Vagina (tissue), 2 donors: ENCODE data around the gene COL6A1. TPM values are rescaled to one million over a fixed set of nuclear protein-coding genes. Genes with fewer than 3 reads are reported as not detected.
A peak's percentile ranks its signal among the peaks of the same experiment; 100 is the strongest.

ENCODE experiments used
- DNase-seq, 2 donors: peaks; one replicate each; pipeline ENCODE4 v3.0.0-alpha.2; 2017; ENCODE audit errors: extremely low spot score in 2 of 2
- H3K27ac ChIP-seq: fragments of 200-600 bp; sonication (generic); one replicate; pipeline ENCODE4 v1.5.1; 2019
- H3K27me3 ChIP-seq: fragments of 200-600 bp; sonication (generic); one replicate; pipeline ENCODE4 v1.5.1; 2019
- H3K36me3 ChIP-seq, 2 donors: fragments of 200-600 bp; sonication (generic); one replicate each; pipeline ENCODE4 v1.5.1; 2017 to 2019
- H3K4me1 ChIP-seq: fragments of 200-600 bp; sonication (generic); one replicate; pipeline ENCODE4 v1.5.1; 2019
- H3K4me3 ChIP-seq, 2 donors: fragments of 200-600 bp; sonication (generic); 1 replicate in 1 of 2; 2 replicates in 1 of 2; pipeline ENCODE4 v1.5.1; 2016 to 2019
- H3K9me3 ChIP-seq: fragments of 200-600 bp; sonication (generic); one replicate; pipeline ENCODE4 v1.5.1; 2019
- POLR2A ChIP-seq, 2 donors: fragments of 450-650 bp; IDR thresholded peaks; one replicate each; pipeline ENCODE4 v1.6.1; 2017; ENCODE audit warnings: antibody characterized with exemption in 2 of 2, mild to moderate bottlenecking in 2 of 2, moderate library complexity in 2 of 2
- POLR2AphosphoS5 ChIP-seq, 2 donors: sonication (generic); formaldehyde crosslinking; IDR thresholded peaks; one replicate each; pipeline ENCODE4 v1.9.0; 2017; ENCODE audit warnings: antibody characterized with exemption in 2 of 2, mild to moderate bottlenecking in 2 of 2, low read depth in 1 of 2; ENCODE audit not compliant: insufficient read depth in 1 of 2
- intact Hi-C: fragments of 100-400 bp; cut with DNase I; formaldehyde crosslinking; loops from one replicate; pipeline ENCODE4 v1.15.1; 2023
- total RNA-seq: library from RNA; depleted of rRNA; stranded (reverse); fragments of >200 nt; gene quantifications from one replicate; pipeline ENCODE4 v1.2.3, GENCODE V29; 2016
- TF ChIP-seq, protein P1 (sequence below), 3 experiments: fragments of 450-650 bp in 2 of 3; fragments of 200-600 bp in 1 of 3; sonication (generic) in 1 of 3; IDR thresholded peaks; one replicate each; pipeline ENCODE4 v1.5.1; 2017 to 2019; ENCODE audit warnings: antibody characterized with exemption in 3 of 3, mild to moderate bottlenecking in 2 of 3, moderate library complexity in 2 of 3

COL6A1 gene
- total RNA-seq, 1 donor from 2014 or later, result 520 TPM

DNA sequence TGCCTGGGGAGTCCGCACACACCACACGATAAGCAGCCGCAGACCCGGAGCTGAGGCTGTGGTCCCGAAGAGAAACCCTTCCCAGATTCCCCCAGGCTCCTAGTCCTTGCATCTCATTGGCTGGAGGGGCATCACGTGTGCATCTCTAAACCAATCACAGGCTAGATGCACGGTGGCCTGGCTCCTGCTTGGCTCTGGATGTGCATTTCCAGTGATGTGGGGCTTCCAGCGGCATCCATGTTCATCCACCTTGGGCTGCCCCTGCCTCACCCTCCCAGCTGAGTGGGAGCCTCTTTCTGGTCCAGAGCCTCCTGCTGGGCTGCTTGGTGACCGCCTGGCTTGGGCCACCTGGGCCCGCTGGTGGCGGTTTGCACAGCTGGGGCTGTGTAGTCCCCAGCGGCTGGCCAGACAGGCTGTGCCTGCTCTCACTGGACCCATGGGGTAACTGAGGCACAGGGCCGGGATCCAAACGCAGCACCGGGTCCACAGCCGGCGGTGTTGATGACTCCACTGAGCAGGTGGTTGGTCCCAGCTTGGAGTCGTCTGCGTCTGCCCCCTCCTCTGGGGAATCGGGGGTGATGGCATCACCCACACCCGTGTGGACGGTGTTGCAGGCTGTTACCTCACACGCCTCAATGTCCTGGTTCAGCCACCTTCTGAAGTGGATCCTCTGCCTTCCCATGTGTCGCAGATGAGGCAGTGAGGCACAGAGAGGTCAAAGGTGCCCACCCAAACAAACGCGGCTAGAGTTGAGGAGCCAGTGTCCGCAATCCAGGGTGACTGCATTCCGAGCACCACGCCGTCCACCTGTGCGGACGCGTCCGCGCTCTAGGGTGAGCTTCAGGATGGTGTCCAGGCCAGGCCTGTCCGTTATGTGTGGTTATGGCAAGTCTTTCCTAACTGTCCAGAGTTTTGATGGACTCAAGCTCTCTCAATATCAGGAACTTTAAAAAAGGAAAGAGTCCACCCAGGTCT lies 41.3 kb downstream of the COL6A1 start:
- intact Hi-C loops, result no loop called here
- DNase-seq, result peak in 1 of 2 donors; percentile 82
- no peaks in the 10 kb centered on the region for H3K9me3 ChIP-seq
- peak overlapping the region; percentile 47 for H3K27ac ChIP-seq
- H3K4me1 ChIP-seq, result peaks cover 19% of the 10 kb centered on the region
- H3K27me3 ChIP-seq, result no peaks in the 10 kb centered on the region
- no peak overlapping the region for H3K4me3 ChIP-seq
- no peaks in the 10 kb centered on the region for H3K36me3 ChIP-seq
- TF ChIP-seq, protein P1, sequence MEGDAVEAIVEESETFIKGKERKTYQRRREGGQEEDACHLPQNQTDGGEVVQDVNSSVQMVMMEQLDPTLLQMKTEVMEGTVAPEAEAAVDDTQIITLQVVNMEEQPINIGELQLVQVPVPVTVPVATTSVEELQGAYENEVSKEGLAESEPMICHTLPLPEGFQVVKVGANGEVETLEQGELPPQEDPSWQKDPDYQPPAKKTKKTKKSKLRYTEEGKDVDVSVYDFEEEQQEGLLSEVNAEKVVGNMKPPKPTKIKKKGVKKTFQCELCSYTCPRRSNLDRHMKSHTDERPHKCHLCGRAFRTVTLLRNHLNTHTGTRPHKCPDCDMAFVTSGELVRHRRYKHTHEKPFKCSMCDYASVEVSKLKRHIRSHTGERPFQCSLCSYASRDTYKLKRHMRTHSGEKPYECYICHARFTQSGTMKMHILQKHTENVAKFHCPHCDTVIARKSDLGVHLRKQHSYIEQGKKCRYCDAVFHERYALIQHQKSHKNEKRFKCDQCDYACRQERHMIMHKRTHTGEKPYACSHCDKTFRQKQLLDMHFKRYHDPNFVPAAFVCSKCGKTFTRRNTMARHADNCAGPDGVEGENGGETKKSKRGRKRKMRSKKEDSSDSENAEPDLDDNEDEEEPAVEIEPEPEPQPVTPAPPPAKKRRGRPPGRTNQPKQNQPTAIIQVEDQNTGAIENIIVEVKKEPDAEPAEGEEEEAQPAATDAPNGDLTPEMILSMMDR (IDR thresholded peaks at IDR 0.05), result no peak
- TF ChIP-seq POLR2AphosphoS5 (IDR thresholded peaks at IDR 0.05; ENCODE audit: insufficient read depth in 1 of 2, low read depth in 1 of 2), result no peak
- TF ChIP-seq POLR2A (IDR thresholded peaks at IDR 0.05), result no peak

DNA sequence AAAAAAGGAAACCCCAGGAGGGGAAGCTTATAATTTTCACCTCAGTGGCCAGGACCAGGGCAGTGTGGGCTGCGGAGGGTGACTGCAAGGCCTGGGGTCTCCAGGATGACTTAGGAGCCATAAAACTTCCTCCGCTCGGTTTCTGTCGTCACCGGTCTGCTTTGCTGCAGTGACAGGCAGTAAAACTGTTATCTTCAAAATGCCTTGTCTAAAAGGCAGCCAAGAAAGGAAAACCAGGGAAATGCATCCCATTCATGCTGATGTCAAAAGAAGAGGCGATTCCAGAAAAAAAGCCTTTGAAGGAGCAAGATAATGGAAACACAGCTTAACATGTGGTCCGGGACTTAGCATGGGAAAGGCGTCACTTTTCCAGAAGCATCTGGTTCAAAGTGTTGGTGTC lies 42.0 kb downstream of the COL6A1 start:
- TF ChIP-seq POLR2A (IDR thresholded peaks at IDR 0.05) (no peak), POLR2AphosphoS5 (IDR thresholded peaks at IDR 0.05; ENCODE audit: insufficient read depth in 1 of 2, low read depth in 1 of 2) (no peak)
- TF ChIP-seq, protein P1 (IDR thresholded peaks at IDR 0.05), result no peak
- H3K4me3 ChIP-seq, result no peak overlapping the region
- no peaks in the 10 kb centered on the region for H3K27me3 ChIP-seq
- H3K9me3 ChIP-seq, result no peaks in the 10 kb centered on the region
- no peaks in the 10 kb centered on the region for H3K36me3 ChIP-seq
- peak overlapping the region; percentile 47 for H3K27ac ChIP-seq
- peaks cover 19% of the 10 kb centered on the region for H3K4me1 ChIP-seq
- intact Hi-C loops, result no loop called here
- DNase-seq, result no peak

DNA sequence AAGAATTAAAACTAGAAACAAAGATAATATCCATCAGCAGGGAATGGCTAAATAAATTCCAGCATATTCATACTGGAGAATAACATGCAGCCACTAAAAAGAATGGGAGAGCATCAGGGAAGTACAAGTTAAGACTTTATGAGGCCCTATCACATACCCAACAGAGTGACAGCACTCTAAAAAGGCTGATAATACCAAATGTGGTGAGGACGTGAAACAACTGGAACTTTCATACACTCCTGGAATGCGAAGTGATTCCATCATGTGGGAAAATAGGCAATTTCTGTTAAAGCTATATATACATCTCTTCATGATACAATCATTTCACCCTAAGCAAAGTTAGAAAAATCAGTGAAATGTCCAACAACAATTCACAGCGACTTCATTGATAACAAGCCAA lies 42.6 kb downstream of the COL6A1 start:
- intact Hi-C loops, result no loop called here
- no peak for DNase-seq
- TF ChIP-seq, protein P1 (IDR thresholded peaks at IDR 0.05), result no peak
- TF ChIP-seq POLR2A (IDR thresholded peaks at IDR 0.05), result no peak
- Histone ChIP-seq H3K4me1 (peaks cover 19% of the 10 kb centered on the region), H3K4me3 (no peak overlapping the region), H3K27ac (no peak overlapping the region), H3K9me3 (no peaks in the 10 kb centered on the region), H3K27me3 (no peaks in the 10 kb centered on the region), H3K36me3 (no peaks in the 10 kb centered on the region)

DNA sequence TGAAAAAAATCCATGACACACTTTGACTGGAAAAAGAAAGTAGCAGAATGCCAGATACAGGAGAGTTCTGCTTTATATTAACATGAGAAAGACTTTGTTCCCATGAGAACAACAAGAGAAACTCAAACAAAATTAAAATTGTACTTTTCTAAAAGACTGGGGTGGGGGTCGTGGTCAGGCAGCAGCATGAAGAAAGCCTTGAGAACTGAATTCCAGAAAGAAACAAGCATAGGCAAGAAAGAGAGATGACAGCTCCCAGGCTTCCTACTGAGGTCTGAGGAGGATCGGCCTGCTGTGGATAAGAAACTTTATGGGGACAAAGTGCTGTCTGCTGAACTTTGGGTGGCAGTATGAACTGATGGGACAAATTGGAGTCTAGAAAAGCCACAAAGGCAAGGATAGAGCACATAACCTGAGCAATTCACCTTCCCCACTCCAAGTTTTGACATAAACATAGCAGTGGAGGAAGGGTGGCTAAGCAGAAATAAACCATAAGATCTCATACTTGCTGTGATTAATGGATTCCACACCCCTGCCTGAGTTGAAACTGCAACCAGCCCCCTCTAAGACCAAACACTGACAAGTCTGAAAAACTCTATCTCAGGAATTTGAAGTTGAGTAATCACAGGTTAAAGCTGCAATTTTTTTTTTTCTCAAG lies 43.7 kb downstream of the COL6A1 start:
- Histone ChIP-seq H3K9me3 (no peaks in the 10 kb centered on the region), H3K27me3 (no peaks in the 10 kb centered on the region), H3K4me3 (no peak overlapping the region), H3K36me3 (no peaks in the 10 kb centered on the region), H3K4me1 (peaks cover 19% of the 10 kb centered on the region), H3K27ac (peak overlapping the region; percentile 16)
- TF ChIP-seq POLR2A (IDR thresholded peaks at IDR 0.05) (no peak), POLR2AphosphoS5 (IDR thresholded peaks at IDR 0.05; ENCODE audit: insufficient read depth in 1 of 2, low read depth in 1 of 2) (no peak)
- TF ChIP-seq, protein P1 (IDR thresholded peaks at IDR 0.05), result no peak
- intact Hi-C loops, result loop anchor here (5.0 kb wide), 1 partner anchor 42 kb away; no protein-coding TSS in a partner anchor
- no peak for DNase-seq
